Ascending aorta (tissue), 2 donors: ENCODE measurements around the gene THSD7B. TPM values are rescaled to one million over a fixed set of nuclear protein-coding genes. Genes with fewer than 3 reads are reported as not detected.

Source experiments
- DNase-seq, 2 donors: peaks; one replicate each; pipeline ENCODE4 v3.0.0-alpha.2; 2019; ENCODE audit warnings: low spot score in 2 of 2
- H3K27ac ChIP-seq, 2 donors: fragments of 200-600 bp; sonication (generic); one replicate each; pipeline ENCODE4 v1.5.1; 2016 to 2017; ENCODE audit warnings: mild to moderate bottlenecking in 1 of 2
- H3K27me3 ChIP-seq: fragments of 200-600 bp; sonication (generic); one replicate; pipeline ENCODE4 v1.5.1; 2017
- H3K36me3 ChIP-seq, 2 donors: fragments of 200-600 bp; sonication (generic); one replicate each; pipeline ENCODE4 v1.5.1; 2016
- H3K4me1 ChIP-seq, 2 donors: fragments of 200-600 bp; sonication (generic); one replicate each; pipeline ENCODE4 v1.5.1; 2016 to 2017; ENCODE audit warnings: mild to moderate bottlenecking in 1 of 2
- H3K4me3 ChIP-seq, 2 donors: fragments of 200-600 bp; sonication (generic); one replicate each; pipeline ENCODE4 v1.5.1; 2016 to 2017; ENCODE audit warnings: mild to moderate bottlenecking in 1 of 2
- H3K9me3 ChIP-seq, 2 donors: fragments of 200-600 bp; sonication (generic); one replicate each; pipeline ENCODE4 v1.5.1; 2016
- intact Hi-C: fragments of 100-400 bp; cut with DNase I; formaldehyde crosslinking; loops from one replicate; pipeline ENCODE4 v1.15.1; 2023
- total RNA-seq: library from RNA; depleted of rRNA; stranded (reverse); fragments of >200 nt; gene quantifications from one replicate; pipeline ENCODE4 v1.1.0, GENCODE V29; 2016
- TF ChIP-seq, protein P1 (sequence below), 3 experiments: fragments of 200-600 bp in 2 of 3; fragments of 450-650 bp in 1 of 3; sonication (generic) in 2 of 3; IDR thresholded peaks; one replicate each; pipeline ENCODE4 v1.5.1; 2016 to 2019; ENCODE audit warnings: antibody characterized with exemption in 3 of 3, mild to moderate bottlenecking in 1 of 3, moderate library complexity in 1 of 3

The THSD7B gene
- total RNA-seq, 1 donor from 2014 or later: not detected

DNA sequence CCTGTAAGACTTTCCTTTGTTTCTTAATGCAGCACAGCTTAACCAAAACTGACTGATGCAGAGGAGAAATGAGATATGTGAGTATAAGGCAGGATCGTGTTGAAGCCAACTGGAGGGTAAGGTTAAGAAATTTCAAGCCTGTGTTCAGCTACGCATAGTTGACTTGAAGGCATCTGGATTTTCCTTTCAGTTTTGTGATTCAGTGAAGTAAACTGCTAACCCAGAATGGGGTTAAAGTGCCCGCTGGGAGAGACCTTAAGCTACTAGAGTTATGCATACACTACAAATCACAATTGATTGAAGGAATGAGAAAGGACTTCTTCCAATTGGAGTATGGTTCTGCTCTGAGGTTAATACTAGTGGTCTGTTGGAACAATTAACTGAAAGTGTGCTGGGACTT, 22.6 kb downstream of the THSD7B start:
- Histone ChIP-seq H3K9me3 (no peaks in the 10 kb centered on the region), H3K4me3 (no peak overlapping the region), H3K27ac (no peak overlapping the region), H3K36me3 (no peaks in the 10 kb centered on the region), H3K4me1 (no peaks in the 10 kb centered on the region), H3K27me3 (no peaks in the 10 kb centered on the region)
- TF ChIP-seq, protein P1, sequence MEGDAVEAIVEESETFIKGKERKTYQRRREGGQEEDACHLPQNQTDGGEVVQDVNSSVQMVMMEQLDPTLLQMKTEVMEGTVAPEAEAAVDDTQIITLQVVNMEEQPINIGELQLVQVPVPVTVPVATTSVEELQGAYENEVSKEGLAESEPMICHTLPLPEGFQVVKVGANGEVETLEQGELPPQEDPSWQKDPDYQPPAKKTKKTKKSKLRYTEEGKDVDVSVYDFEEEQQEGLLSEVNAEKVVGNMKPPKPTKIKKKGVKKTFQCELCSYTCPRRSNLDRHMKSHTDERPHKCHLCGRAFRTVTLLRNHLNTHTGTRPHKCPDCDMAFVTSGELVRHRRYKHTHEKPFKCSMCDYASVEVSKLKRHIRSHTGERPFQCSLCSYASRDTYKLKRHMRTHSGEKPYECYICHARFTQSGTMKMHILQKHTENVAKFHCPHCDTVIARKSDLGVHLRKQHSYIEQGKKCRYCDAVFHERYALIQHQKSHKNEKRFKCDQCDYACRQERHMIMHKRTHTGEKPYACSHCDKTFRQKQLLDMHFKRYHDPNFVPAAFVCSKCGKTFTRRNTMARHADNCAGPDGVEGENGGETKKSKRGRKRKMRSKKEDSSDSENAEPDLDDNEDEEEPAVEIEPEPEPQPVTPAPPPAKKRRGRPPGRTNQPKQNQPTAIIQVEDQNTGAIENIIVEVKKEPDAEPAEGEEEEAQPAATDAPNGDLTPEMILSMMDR (IDR thresholded peaks at IDR 0.05): no peak
- intact Hi-C loops: no loop called here
- no peak for DNase-seq

DNA sequence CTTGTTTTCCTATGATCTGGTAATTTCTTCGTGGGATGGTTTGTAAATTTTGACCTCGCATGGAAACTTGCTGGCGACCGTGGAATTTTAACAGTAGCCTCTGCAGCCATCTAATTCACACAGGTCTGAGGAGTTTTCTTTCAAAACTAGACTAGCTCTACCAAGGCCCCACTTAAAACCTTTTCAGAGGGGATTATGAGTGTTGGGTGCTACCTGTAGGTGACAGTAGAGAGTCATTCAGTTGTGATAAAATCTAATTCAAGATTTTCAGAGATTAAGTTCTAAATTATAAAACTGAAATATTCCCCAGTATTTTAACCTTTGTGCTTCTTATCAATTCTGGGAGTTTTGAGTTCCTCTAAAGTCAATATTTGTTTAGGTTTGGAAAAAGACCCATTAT, 31.0 kb downstream of the THSD7B start:
- intact Hi-C loops: no loop called here
- H3K9me3 ChIP-seq: no peaks in the 10 kb centered on the region
- no peaks in the 10 kb centered on the region for H3K36me3 ChIP-seq
- H3K4me1 ChIP-seq: no peaks in the 10 kb centered on the region
- H3K4me3 ChIP-seq: no peak overlapping the region
- H3K27me3 ChIP-seq: no peaks in the 10 kb centered on the region
- TF ChIP-seq, protein P1 (IDR thresholded peaks at IDR 0.05): peak in 1 of 3 experiments; percentile 36
- no peak for DNase-seq
- no peak overlapping the region for H3K27ac ChIP-seq

DNA sequence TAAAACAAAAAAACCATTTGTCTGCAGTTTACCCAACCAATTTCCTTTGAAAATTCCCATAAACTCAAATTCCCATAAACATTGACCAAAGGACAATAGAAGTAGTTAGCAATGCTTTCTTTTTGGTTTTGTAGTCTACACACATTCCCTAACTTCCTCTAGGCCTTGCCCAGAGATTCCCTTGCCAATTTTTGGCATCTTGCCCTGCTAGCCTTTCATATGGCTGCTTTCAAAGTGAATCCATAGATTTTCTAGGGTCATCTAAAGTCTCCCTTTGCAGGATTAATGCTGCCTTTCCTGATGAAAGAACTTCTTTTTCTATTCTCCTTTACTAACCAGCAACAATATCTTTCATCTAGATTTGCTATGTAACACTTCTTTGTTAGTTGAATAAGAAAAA, 33.4 kb downstream of the THSD7B start:
- H3K27me3 ChIP-seq: no peaks in the 10 kb centered on the region
- H3K9me3 ChIP-seq: no peaks in the 10 kb centered on the region
- no peak overlapping the region for H3K27ac ChIP-seq
- no peak overlapping the region for H3K4me3 ChIP-seq
- no peaks in the 10 kb centered on the region for H3K36me3 ChIP-seq
- TF ChIP-seq, protein P1 (IDR thresholded peaks at IDR 0.05): no peak
- DNase-seq: no peak
- no peaks in the 10 kb centered on the region for H3K4me1 ChIP-seq
- intact Hi-C loops: no loop called here

DNA sequence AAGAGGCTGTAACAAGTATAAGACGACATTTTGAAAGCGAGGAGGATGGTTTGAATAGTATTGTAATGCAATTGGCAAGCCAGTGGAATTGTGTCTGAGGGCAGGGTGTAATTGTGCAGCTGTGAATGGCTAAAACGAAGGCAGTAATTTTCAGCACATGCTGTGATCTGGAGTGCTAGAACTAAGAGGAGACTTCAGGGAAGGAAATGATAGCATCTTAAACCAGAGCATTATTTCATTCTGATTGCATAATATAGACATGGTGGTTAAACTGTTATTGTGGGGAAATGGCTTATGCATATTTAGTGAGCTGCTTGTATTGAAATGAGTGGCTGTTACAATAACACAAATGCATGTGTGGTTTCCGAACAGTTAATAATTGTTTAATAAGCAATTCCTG, 36.3 kb downstream of the THSD7B start:
- H3K27ac ChIP-seq: no peak overlapping the region
- H3K36me3 ChIP-seq: no peaks in the 10 kb centered on the region
- no peak overlapping the region for H3K4me3 ChIP-seq
- DNase-seq: no peak
- no peaks in the 10 kb centered on the region for H3K4me1 ChIP-seq
- H3K9me3 ChIP-seq: no peaks in the 10 kb centered on the region
- intact Hi-C loops: no loop called here
- no peaks in the 10 kb centered on the region for H3K27me3 ChIP-seq
- TF ChIP-seq, protein P1 (IDR thresholded peaks at IDR 0.05): no peak

DNA sequence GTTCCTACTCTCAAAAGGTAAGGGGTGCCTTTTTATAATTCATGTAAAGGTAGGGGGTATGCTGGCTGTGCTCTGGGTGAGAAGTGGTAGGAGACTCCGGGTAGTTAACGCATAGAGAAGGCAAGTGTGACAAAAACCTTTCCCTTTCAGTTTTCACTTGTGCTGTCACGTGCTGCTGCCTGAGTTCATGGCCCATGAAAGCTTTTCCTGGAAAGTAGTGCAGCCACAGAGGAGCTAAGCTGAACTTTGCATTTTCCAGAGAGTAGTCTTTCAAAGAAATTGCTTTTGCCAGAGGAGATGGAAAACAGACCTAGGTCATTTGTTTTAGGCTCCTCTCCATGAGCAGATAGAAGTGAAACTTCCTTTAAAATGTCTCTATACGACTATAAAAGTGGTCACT, 44.7 kb downstream of the THSD7B start:
- Histone ChIP-seq H3K4me3 (no peak overlapping the region), H3K36me3 (no peaks in the 10 kb centered on the region), H3K4me1 (no peaks in the 10 kb centered on the region), H3K9me3 (no peaks in the 10 kb centered on the region), H3K27me3 (no peaks in the 10 kb centered on the region), H3K27ac (no peak overlapping the region)
- DNase-seq: no peak
- intact Hi-C loops: no loop called here
- TF ChIP-seq, protein P1 (IDR thresholded peaks at IDR 0.05): no peak

DNA sequence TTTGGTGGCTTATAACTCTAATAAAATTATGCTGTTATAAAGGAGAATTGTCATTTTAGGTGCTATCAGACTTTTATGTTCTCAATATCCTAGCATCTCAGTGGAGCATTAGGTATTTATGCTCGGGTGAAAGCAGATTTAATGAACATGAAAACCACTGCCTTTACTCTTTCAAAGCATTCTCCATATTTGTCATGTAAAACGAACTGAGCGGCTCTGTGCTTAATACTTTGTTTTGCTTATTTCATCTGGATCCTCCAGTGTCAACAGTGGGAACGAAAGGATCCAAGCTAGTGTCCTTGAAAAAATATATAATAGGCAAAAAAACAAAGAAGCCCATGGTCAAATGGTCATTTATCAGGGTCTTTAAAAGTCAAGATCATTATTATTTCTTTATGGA, 53.5 kb downstream of the THSD7B start:
- DNase-seq: no peak
- TF ChIP-seq, protein P1 (IDR thresholded peaks at IDR 0.05): no peak
- intact Hi-C loops: no loop called here
- H3K4me1 ChIP-seq: no peaks in the 10 kb centered on the region
- H3K27ac ChIP-seq: no peak overlapping the region
- H3K9me3 ChIP-seq: no peaks in the 10 kb centered on the region
- H3K36me3 ChIP-seq: no peaks in the 10 kb centered on the region
- no peaks in the 10 kb centered on the region for H3K27me3 ChIP-seq
- H3K4me3 ChIP-seq: no peak overlapping the region
